ENCODE measurements around the gene GLRX3. TPM values are rescaled to one million over a fixed set of nuclear protein-coding genes. Genes with fewer than 3 reads are reported as not detected.
"Not testable (repeated sequence)": the region's sequence is repeated elsewhere in the genome, so short reads cannot be mapped to it uniquely, and the experiment has no call there.

GLRX3 gene
- 10 to 100 TPM; 36.3 to 41.3 (median 39.7) TPM for total RNA-seq

- Histone ChIP-seq H3K4me1 (peaks cover 17 to 27% of the 10 kb centered on the region in 2 donors), H3K27ac (peak within 1 kb of the TSS; percentile 60 to 80 (median 75)), H3K27me3 (no peaks in the 10 kb centered on the region), H3K4me3 (replicated peaks in 1 of 3) (peak within 1 kb of the TSS; percentile 63 to 98 (median 83)), H3K9me3 (no peaks in the 10 kb centered on the region), H3K36me3 (no peaks in the 10 kb centered on the region)
- peak; percentile 90 to 91 for DNase-seq
- intact Hi-C loops (cut with DNase I), result no loop called here
- WGBS, 2 donors, result 0% methylated on average over 15 of the region's 96 CpGs
- TF ChIP-seq CTCF (IDR thresholded peaks at IDR 0.05) (no peak), POLR2A (IDR thresholded peaks at IDR 0.05) (peak in 1 of 2 donors; percentile 85)
Measured at GRCh38 chr10:130136226-130137089, at the start of gene GLRX3. Gene GLRX3, plus strand, starts transcription at chr10:130136391. Its CDS starts 30 bp downstream, at chr10:130136421.

DNA sequence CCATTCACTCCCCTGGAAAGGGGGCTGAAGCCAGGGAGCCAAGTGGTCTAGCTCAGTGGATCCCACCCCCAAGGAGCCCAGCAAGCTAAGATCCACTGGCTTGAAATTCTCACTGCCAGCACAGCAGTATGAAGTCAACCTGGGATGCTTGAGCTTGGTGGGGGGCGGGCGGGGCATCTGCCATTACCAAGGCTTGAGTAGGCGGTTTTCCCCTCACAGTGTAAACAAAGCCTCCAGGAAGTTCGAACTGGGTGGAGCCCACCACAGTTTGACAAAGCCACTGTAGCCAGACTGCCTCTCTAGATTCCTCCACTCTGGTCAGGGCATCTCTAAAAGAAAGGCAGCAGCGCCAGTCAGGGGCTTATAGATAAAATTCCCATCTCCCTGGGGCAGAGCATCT is 45.6 kb upstream of the GLRX3 start:
- H3K4me3 ChIP-seq (replicated peaks in 1 of 3); H3K9me3 ChIP-seq; DNase-seq; intact Hi-C loops (cut with DNase I); H3K27me3 ChIP-seq; H3K27ac ChIP-seq; H3K4me1 ChIP-seq; H3K36me3 ChIP-seq: not testable (repeated sequence)
- WGBS, 2 donors, result 88 to 98% methylated on average over 3 to 4 of the region's 5 CpGs

GRCh38 chr10:130099344-130099743 is 36.8 kb upstream of the GLRX3 start:
- H3K27ac ChIP-seq, result no peak overlapping the region
- no peak overlapping the region for H3K4me3 ChIP-seq (replicated peaks in 1 of 3)
- no peaks in the 10 kb centered on the region for H3K36me3 ChIP-seq
- intact Hi-C loops (cut with DNase I), result no loop called here
- H3K27me3 ChIP-seq, result no peaks in the 10 kb centered on the region
- WGBS, 2 donors, result 96% methylated on average over 6 of the region's 6 CpGs
- H3K9me3 ChIP-seq, result no peaks in the 10 kb centered on the region
- TF ChIP-seq POLR2A (IDR thresholded peaks at IDR 0.05) (no peak), CTCF (IDR thresholded peaks at IDR 0.05) (no peak)
- no peak for DNase-seq
- no peaks in the 10 kb centered on the region for H3K4me1 ChIP-seq

DNA sequence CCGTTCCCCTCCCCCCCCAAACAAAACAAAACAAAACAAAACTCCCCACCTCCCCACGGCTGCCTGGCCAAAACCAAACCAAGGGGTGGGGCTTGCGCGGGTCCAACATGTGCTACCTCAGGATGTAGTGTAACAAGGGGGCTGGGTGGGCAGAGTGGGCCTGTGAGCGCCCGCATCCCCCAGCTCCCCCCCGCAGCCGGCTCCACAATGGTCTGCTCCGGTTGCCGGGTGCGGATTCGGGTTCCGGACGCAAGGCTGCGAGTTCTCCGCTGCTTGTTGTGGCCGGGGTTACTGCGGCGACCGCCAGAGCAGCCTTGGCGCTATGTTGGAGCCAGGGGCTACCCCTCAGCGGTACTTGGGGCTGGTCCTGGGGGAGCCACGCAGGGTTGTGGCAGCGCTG is 30.5 kb upstream of the GLRX3 start:
- H3K9me3 ChIP-seq, result no peaks in the 10 kb centered on the region
- 68 to 82% methylated on average over 24 of the region's 24 CpGs for WGBS, 2 donors
- DNase-seq, result no peak
- no peak overlapping the region for H3K27ac ChIP-seq
- intact Hi-C loops (cut with DNase I), result no loop called here
- H3K27me3 ChIP-seq, result no peaks in the 10 kb centered on the region
- H3K4me3 ChIP-seq (replicated peaks in 1 of 3), result no peak overlapping the region
- no peaks in the 10 kb centered on the region for H3K36me3 ChIP-seq
- peaks cover 3 to 9% of the 10 kb centered on the region in 2 donors for H3K4me1 ChIP-seq
- no peak for TF ChIP-seq CTCF (IDR thresholded peaks at IDR 0.05)
- TF ChIP-seq POLR2A (IDR thresholded peaks at IDR 0.05), result no peak

DNA sequence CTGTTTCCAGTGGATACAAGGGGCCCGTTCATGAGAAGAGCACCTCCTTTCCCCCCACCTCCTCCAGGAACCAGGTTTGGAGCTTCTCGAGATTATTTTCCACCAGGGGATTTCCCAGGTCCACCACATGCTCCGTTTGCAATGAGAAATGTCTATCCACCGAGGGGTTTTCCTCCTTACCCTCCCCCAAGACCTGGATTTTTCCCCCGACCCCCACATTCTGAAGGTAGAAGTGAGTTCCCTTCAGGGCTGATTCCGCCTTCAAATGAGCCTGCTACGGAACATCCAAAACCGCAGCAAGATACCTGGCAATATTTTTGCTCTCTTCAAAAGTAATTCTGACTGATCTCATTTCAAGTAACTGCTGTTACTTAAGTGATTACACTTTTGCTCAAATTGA is 28.0 kb upstream of the GLRX3 start:
- H3K4me1 ChIP-seq; intact Hi-C loops (cut with DNase I); H3K27ac ChIP-seq; DNase-seq; H3K4me3 ChIP-seq (replicated peaks in 1 of 3); H3K36me3 ChIP-seq; H3K27me3 ChIP-seq; H3K9me3 ChIP-seq: not testable (repeated sequence)
- 87 to 93% methylated on average over 8 of the region's 8 CpGs for WGBS, 2 donors

DNA sequence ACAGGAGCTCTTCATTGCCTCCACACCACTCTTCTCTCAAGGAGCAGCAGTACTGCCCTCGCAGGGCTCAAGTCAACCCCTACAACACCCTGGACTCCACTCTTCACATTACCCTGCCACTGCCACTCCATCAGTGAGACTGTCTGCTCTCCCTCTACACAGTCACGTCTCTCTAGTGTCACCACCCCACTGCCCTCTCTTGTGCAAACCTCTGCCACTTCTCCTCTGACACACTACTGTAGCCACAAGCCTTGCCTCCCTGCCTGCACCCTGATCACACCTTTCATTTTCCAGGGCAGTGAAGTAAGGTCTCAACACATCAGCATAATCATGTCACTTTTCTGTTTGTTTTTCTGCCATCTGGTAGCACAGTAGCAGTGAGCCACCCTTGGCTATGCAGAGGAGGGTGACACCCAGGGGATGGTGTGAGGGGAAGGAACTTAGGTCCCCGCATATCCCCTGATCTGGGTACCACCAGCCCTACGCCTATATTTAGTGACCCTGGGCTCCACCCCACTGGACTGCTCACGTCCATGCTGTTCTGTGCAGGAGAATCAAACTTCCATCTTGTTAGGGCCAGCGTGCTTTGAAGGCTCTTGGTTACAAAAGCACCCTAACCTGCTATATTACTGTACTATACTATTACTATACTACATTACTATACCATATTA is 27.1 kb upstream of the GLRX3 start:
- Histone ChIP-seq H3K4me3 (replicated peaks in 1 of 3) (no peak overlapping the region), H3K36me3 (no peaks in the 10 kb centered on the region), H3K27me3 (no peaks in the 10 kb centered on the region), H3K4me1 (peaks cover 3 to 9% of the 10 kb centered on the region in 2 donors), H3K27ac (no peak overlapping the region), H3K9me3 (no peaks in the 10 kb centered on the region)
- no peak for DNase-seq
- intact Hi-C loops (cut with DNase I), result no loop called here
- WGBS, 2 donors, result 46 to 59% methylated on average over 6 of the region's 6 CpGs
- TF ChIP-seq POLR2A (IDR thresholded peaks at IDR 0.05), result no peak
- TF ChIP-seq CTCF (IDR thresholded peaks at IDR 0.05), result no peak
